ENCODE data around the gene LRRC10.

- no peak for TF ChIP-seq CTCF (conservative IDR thresholded peaks at IDR 0.05)
- TF ChIP-seq EZH2 (IDR thresholded peaks at IDR 0.05; ENCODE audit: low read depth) = no peak
Measured at GRCh38 chr12:69658203-69658602, 47.5 kb upstream of the LRRC10 start.
